Measurements from ENCODE around the gene CD151.
A peak's percentile ranks its signal among the peaks of the same experiment; 100 is the strongest.

Gene CD151

GRCh38 chr11:843086-843734 is 10.5 kb downstream of the CD151 start:
- no peak for DNase-seq (ENCODE audit: low read depth)

GRCh38 chr11:843818-844692 is 11.3 kb downstream of the CD151 start:
- DNase-seq (ENCODE audit: low read depth) = no peak

GRCh38 chr11:844693-845644 is 12.2 kb downstream of the CD151 start:
- no peak for DNase-seq (ENCODE audit: low read depth)

GRCh38 chr11:845872-846495 is 13.2 kb downstream of the CD151 start:
- no peak for DNase-seq (ENCODE audit: low read depth)

- DNase-seq (ENCODE audit: low read depth) = no peak
These were observed 13.8 kb downstream of the CD151 start for GRCh38 chr11:846496-847098.

GRCh38 chr11:847876-848275 is 15.1 kb downstream of the CD151 start:
- DNase-seq (ENCODE audit: low read depth) = no peak

GRCh38 chr11:848380-848931 is 15.7 kb downstream of the CD151 start:
- peak; percentile 30 for DNase-seq (ENCODE audit: low read depth)

- DNase-seq (ENCODE audit: low read depth) = peak; percentile 29
These were observed 16.5 kb downstream of the CD151 start for GRCh38 chr11:849104-849824.

- no peak for DNase-seq (ENCODE audit: low read depth)
These were observed 17.4 kb downstream of the CD151 start for GRCh38 chr11:849951-850774.

GRCh38 chr11:850775-851763 is 18.3 kb downstream of the CD151 start:
- no peak for DNase-seq (ENCODE audit: low read depth)

GRCh38 chr11:852762-853161 is 20.0 kb downstream of the CD151 start:
- no peak for DNase-seq (ENCODE audit: low read depth)

GRCh38 chr11:853682-854448 is 21.1 kb downstream of the CD151 start:
- DNase-seq (ENCODE audit: low read depth) = no peak

- no peak for DNase-seq (ENCODE audit: low read depth)
These were observed 22.0 kb downstream of the CD151 start for GRCh38 chr11:854601-855329.

GRCh38 chr11:855330-855674 is 22.6 kb downstream of the CD151 start:
- DNase-seq (ENCODE audit: low read depth) = no peak

- DNase-seq (ENCODE audit: low read depth) = no peak
These were observed 23.0 kb downstream of the CD151 start for GRCh38 chr11:855796-856195.

- DNase-seq (ENCODE audit: low read depth) = no peak
These were observed 23.6 kb downstream of the CD151 start for GRCh38 chr11:856397-856796.

Measured in T-helper 22 cell (primary cell).